ENCODE measurements around the gene ZNF283.
"Not testable (repeated sequence)": the region's sequence is repeated elsewhere in the genome, so short reads cannot be mapped to it uniquely, and the experiment has no call there.

The ZNF283 gene

GRCh38 chr19:43799502-43800142 is 27.5 kb upstream of the ZNF283 start:
- no peak for DNase-seq

- no peak for DNase-seq
Measured at GRCh38 chr19:43802216-43802951, 24.7 kb upstream of the ZNF283 start, which contains the start of gene LYPD5. LYPD5 (minus strand) TSS chr19:43802447; CDS start chr19:43802380, 67 bp downstream.

GRCh38 chr19:43804432-43804831 is 22.7 kb upstream of the ZNF283 start:
- DNase-seq: peak in 3 of 14 donors; percentile 10 to 32 (median 29)

GRCh38 chr19:43806401-43806800 is 20.7 kb upstream of the ZNF283 start:
- DNase-seq: not testable (repeated sequence)

- no peak for DNase-seq
Measured at GRCh38 chr19:43806848-43807247, 20.3 kb upstream of the ZNF283 start.

- no peak for DNase-seq
Measured at GRCh38 chr19:43807651-43808050, 19.5 kb upstream of the ZNF283 start.

- DNase-seq: peak in 1 of 14 donors; percentile 4
Measured at GRCh38 chr19:43809762-43810696, 17.1 kb upstream of the ZNF283 start.

GRCh38 chr19:43811837-43812236 is 15.3 kb upstream of the ZNF283 start:
- DNase-seq: no peak

GRCh38 chr19:43812259-43812658 is 14.9 kb upstream of the ZNF283 start:
- DNase-seq: no peak

GRCh38 chr19:43812688-43813087 is 14.4 kb upstream of the ZNF283 start:
- no peak for DNase-seq

GRCh38 chr19:43814663-43815352 is 12.3 kb upstream of the ZNF283 start:
- no peak for DNase-seq

GRCh38 chr19:43817454-43817853 is 9.7 kb upstream of the ZNF283 start:
- not testable (repeated sequence) for DNase-seq

- no peak for DNase-seq
Measured at GRCh38 chr19:43818500-43818899, 8.6 kb upstream of the ZNF283 start.

GRCh38 chr19:43820098-43820883 is 6.8 kb upstream of the ZNF283 start:
- DNase-seq: peak in 10 of 14 donors; percentile 2 to 59 (median 18)

GRCh38 chr19:43820884-43821215 is 6.3 kb upstream of the ZNF283 start:
- DNase-seq: no peak

GRCh38 chr19:43823856-43824255 is 3.3 kb upstream of the ZNF283 start:
- DNase-seq: not testable (repeated sequence)

GRCh38 chr19:43824572-43824971 is 2.5 kb upstream of the ZNF283 start:
- DNase-seq: not testable (repeated sequence)

- no peak for DNase-seq
Measured at GRCh38 chr19:43839139-43839538, 12.0 kb downstream of the ZNF283 start.

GRCh38 chr19:43842007-43842406 is 14.9 kb downstream of the ZNF283 start:
- no peak for DNase-seq

GRCh38 chr19:43847246-43847645 is 20.1 kb downstream of the ZNF283 start:
- no peak for DNase-seq

GRCh38 chr19:43847884-43848283 is 20.8 kb downstream of the ZNF283 start:
- no peak for DNase-seq
